GM23338 (cell line): Measurements from ENCODE around the gene RPTOR. TPM values are rescaled to one million over a fixed set of nuclear protein-coding genes. Genes with fewer than 3 reads are reported as not detected.

Source experiments
- CREB1 ChIP-seq: fragments of 250-450 bp; sonication (Bioruptor Pico); IDR thresholded peaks from 2 replicates; pipeline ENCODE4 v1.5.0; 2020; ENCODE audit warnings: low read depth, mild to moderate bottlenecking, moderate library complexity
- EZH2 ChIP-seq: fragments of 200-600 bp; sonication (generic); IDR thresholded peaks from one replicate; pipeline ENCODE4 v1.8.0; 2017; ENCODE audit warnings: antibody characterized with exemption, mild to moderate bottlenecking, low read depth; ENCODE audit not compliant: unreplicated experiment
- EZH2phosphoT487 ChIP-seq: fragments of 200-600 bp; sonication (generic); IDR thresholded peaks from one replicate; pipeline ENCODE4 v1.8.1; 2018; ENCODE audit warnings: antibody characterized with exemption; ENCODE audit not compliant: unreplicated experiment
- REST ChIP-seq: IDR thresholded peaks from one replicate; pipeline ENCODE4 v1.6.1; 2018; ENCODE audit warnings: antibody characterized with exemption; ENCODE audit not compliant: unreplicated experiment
- polyA plus RNA-seq: library from polyadenylated mRNA; unstranded; fragments of >200 nt; fragmentation: Nextera tagmentation; extraction: Ambion mirVana; gene quantifications from 2 replicates; pipeline ENCODE4 v1.2.1, GENCODE V29; 2016
- total RNA-seq: library from RNA; depleted of rRNA; stranded (reverse); fragments of >200 nt; shearing (Covaris generic); gene quantifications from 2 replicates; pipeline ENCODE4 v1.2.3, GENCODE V29; 2014
- TF ChIP-seq, protein P1 (sequence below): fragments of 250-450 bp; sonication (Bioruptor Pico); IDR thresholded peaks from 2 replicates; pipeline ENCODE4 v1.5.0; 2020; ENCODE audit warnings: mild to moderate bottlenecking, moderate library complexity

RPTOR gene
- total and polyA plus RNA-seq, 2 experiments from 2014 or later: 9.5 to 38.0 TPM

- TF ChIP-seq, protein P1, sequence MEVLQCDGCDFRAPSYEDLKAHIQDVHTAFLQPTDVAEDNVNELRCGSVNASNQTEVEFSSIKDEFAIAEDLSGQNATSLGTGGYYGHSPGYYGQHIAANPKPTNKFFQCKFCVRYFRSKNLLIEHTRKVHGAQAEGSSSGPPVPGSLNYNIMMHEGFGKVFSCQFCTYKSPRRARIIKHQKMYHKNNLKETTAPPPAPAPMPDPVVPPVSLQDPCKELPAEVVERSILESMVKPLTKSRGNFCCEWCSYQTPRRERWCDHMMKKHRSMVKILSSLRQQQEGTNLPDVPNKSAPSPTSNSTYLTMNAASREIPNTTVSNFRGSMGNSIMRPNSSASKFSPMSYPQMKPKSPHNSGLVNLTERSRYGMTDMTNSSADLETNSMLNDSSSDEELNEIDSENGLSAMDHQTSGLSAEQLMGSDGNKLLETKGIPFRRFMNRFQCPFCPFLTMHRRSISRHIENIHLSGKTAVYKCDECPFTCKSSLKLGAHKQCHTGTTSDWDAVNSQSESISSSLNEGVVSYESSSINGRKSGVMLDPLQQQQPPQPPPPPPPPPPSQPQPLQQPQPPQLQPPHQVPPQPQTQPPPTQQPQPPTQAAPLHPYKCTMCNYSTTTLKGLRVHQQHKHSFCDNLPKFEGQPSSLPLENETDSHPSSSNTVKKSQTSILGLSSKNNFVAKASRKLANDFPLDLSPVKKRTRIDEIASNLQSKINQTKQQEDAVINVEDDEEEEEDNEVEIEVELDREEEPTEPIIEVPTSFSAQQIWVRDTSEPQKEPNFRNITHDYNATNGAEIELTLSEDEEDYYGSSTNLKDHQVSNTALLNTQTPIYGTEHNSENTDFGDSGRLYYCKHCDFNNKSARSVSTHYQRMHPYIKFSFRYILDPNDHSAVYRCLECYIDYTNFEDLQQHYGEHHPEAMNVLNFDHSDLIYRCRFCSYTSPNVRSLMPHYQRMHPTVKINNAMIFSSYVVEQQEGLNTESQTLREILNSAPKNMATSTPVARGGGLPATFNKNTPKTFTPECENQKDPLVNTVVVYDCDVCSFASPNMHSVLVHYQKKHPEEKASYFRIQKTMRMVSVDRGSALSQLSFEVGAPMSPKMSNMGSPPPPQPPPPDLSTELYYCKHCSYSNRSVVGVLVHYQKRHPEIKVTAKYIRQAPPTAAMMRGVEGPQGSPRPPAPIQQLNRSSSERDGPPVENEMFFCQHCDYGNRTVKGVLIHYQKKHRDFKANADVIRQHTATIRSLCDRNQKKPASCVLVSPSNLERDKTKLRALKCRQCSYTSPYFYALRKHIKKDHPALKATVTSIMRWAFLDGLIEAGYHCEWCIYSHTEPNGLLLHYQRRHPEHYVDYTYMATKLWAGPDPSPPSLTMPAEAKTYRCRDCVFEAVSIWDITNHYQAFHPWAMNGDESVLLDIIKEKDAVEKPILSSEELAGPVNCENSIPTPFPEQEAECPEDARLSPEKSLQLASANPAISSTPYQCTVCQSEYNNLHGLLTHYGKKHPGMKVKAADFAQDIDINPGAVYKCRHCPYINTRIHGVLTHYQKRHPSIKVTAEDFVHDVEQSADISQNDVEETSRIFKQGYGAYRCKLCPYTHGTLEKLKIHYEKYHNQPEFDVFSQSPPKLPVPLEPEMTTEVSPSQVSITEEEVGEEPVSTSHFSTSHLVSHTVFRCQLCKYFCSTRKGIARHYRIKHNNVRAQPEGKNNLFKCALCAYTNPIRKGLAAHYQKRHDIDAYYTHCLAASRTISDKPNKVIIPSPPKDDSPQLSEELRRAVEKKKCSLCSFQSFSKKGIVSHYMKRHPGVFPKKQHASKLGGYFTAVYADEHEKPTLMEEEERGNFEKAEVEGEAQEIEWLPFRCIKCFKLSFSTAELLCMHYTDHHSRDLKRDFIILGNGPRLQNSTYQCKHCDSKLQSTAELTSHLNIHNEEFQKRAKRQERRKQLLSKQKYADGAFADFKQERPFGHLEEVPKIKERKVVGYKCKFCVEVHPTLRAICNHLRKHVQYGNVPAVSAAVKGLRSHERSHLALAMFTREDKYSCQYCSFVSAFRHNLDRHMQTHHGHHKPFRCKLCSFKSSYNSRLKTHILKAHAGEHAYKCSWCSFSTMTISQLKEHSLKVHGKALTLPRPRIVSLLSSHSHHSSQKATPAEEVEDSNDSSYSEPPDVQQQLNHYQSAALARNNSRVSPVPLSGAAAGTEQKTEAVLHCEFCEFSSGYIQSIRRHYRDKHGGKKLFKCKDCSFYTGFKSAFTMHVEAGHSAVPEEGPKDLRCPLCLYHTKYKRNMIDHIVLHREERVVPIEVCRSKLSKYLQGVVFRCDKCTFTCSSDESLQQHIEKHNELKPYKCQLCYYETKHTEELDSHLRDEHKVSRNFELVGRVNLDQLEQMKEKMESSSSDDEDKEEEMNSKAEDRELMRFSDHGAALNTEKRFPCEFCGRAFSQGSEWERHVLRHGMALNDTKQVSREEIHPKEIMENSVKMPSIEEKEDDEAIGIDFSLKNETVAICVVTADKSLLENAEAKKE (CRISPR knock-in tag): no peak
- TF ChIP-seq EZH2phosphoT487 (no peak), EZH2 (no peak), REST (no peak), CREB1 (CRISPR knock-in tag) (no peak)
Measured at GRCh38 chr17:80957461-80957941, 412.9 kb downstream of the RPTOR start (continued).
